Thymus (tissue), 11 donors: ENCODE results near the gene THAP11. TPM values are rescaled to one million over a fixed set of nuclear protein-coding genes. Genes with fewer than 3 reads are reported as not detected.

Experiments
- DNase-seq, 9 donors: peaks; one replicate each; pipeline ENCODE4 v3.0.0-alpha.2; 2013; ENCODE audit warnings: low spot score in 9 of 9, low read depth in 6 of 9, missing footprints in 1 of 9
- H3K27ac ChIP-seq, 2 donors: one replicate each; pipeline ENCODE4 v1.5.1; 2013; ENCODE audit warnings: control low read depth in 1 of 2, low read depth in 1 of 2, low read length in 1 of 2, mild to moderate bottlenecking in 1 of 2, moderate library complexity in 1 of 2
- H3K27me3 ChIP-seq, 2 donors: one replicate each; pipeline ENCODE4 v1.5.1; 2013; ENCODE audit warnings: low read length in 1 of 2; ENCODE audit not compliant: control insufficient read depth in 2 of 2, insufficient read depth in 1 of 2
- H3K36me3 ChIP-seq, 2 donors: one replicate each; pipeline ENCODE4 v1.5.1; 2013; ENCODE audit warnings: low read length in 1 of 2, mild to moderate bottlenecking in 1 of 2, moderate library complexity in 1 of 2; ENCODE audit not compliant: control insufficient read depth in 2 of 2, insufficient read depth in 2 of 2
- H3K4me1 ChIP-seq, 2 donors: one replicate each; pipeline ENCODE4 v1.5.1; 2013; ENCODE audit warnings: low read length in 2 of 2; ENCODE audit not compliant: control insufficient read depth in 2 of 2, insufficient read depth in 2 of 2
- H3K4me3 ChIP-seq, 2 donors: one replicate each; pipeline ENCODE4 v1.5.1; 2013; ENCODE audit warnings: low read length in 2 of 2, control low read depth in 1 of 2, mild to moderate bottlenecking in 1 of 2
- H3K9me3 ChIP-seq, 2 donors: one replicate each; pipeline ENCODE4 v1.5.1; 2013; ENCODE audit warnings: low read length in 1 of 2, mild to moderate bottlenecking in 1 of 2; ENCODE audit not compliant: control insufficient read depth in 2 of 2, insufficient read depth in 1 of 2
- WGBS: extraction: QIAGEN DNeasy Blood & Tissue Kit; methylation state at CpG from one replicate; pipeline ENCODE4 v1.1.7; 2013; 5-methylcytosine and 5-hydroxymethylcytosine counted together
- polyA plus RNA-seq: library from polyadenylated mRNA; stranded (reverse); fragments of 200-250 nt; gene quantifications from one replicate; pipeline ENCODE4 v1.2.3, GENCODE V29; 2013
- total RNA-seq: library from RNA; stranded (reverse); fragments of 120-200 nt; gene quantifications from one replicate; pipeline ENCODE4 v1.2.4, GENCODE V29; 2013
- donor health status: healthy.

Gene THAP11
- total and polyA plus RNA-seq, 2 donors = 25.7 to 38.2 TPM

- Histone ChIP-seq H3K4me1 (peaks cover 27 to 49% of the 10 kb centered on the region in 2 donors), H3K27ac (peak overlapping the region; percentile 95 to 97), H3K9me3 (peaks cover 0 to 9% of the 10 kb centered on the region in 2 donors), H3K36me3 (peaks cover 0 to 3% of the 10 kb centered on the region in 2 donors), H3K27me3 (no peaks in the 10 kb centered on the region), H3K4me3 (peak overlapping the region; percentile 73 to 76)
- WGBS = under 1% methylated on average over 67 of the region's 67 CpGs
- DNase-seq = peak in 8 of 9 donors; percentile 39 to 73 (median 60)
Observed at GRCh38 chr16:67842509-67843342, 606 bp downstream of the THAP11 start.

DNA sequence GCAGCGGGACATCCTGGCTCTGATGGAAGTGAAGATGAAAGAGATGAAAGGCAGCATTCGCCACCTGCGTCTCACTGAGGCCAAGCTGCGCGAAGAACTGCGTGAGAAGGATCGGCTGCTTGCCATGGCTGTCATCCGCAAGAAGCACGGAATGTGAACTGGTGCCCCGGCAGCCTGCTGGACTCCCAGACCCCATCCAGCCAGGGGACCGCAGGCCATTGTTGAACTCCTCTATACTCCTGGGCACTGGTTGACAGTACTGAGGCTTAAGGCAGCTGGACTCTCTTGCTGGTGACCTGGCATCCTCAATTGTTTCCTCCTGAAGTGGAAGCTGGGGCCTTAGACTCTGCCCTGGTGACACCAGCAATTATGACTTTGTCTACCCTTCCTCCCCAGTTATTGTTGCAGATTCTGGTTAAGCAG lies 1.2 kb downstream of the THAP11 start:
- Histone ChIP-seq H3K4me1 (peaks cover 32 to 55% of the 10 kb centered on the region in 2 donors), H3K36me3 (peaks cover 0 to 3% of the 10 kb centered on the region in 2 donors), H3K4me3 (peak overlapping the region; percentile 73 to 76), H3K27me3 (no peaks in the 10 kb centered on the region), H3K9me3 (peaks cover 0 to 9% of the 10 kb centered on the region in 2 donors), H3K27ac (peak overlapping the region; percentile 95 to 97)
- peak in 5 of 9 donors; percentile 56 to 85 (median 65) for DNase-seq
- WGBS = 16% methylated on average over 11 of the region's 11 CpGs

GRCh38 chr16:67844497-67844896 lies 2.4 kb downstream of the THAP11 start:
- Histone ChIP-seq H3K4me3 (no peak overlapping the region), H3K4me1 (peaks cover 32 to 61% of the 10 kb centered on the region in 2 donors), H3K27ac (no peak overlapping the region), H3K27me3 (no peaks in the 10 kb centered on the region), H3K9me3 (peaks cover 0 to 9% of the 10 kb centered on the region in 2 donors), H3K36me3 (peaks cover 0 to 3% of the 10 kb centered on the region in 2 donors)
- WGBS = 94% methylated on average over 4 of the region's 4 CpGs
- no peak for DNase-seq

DNA sequence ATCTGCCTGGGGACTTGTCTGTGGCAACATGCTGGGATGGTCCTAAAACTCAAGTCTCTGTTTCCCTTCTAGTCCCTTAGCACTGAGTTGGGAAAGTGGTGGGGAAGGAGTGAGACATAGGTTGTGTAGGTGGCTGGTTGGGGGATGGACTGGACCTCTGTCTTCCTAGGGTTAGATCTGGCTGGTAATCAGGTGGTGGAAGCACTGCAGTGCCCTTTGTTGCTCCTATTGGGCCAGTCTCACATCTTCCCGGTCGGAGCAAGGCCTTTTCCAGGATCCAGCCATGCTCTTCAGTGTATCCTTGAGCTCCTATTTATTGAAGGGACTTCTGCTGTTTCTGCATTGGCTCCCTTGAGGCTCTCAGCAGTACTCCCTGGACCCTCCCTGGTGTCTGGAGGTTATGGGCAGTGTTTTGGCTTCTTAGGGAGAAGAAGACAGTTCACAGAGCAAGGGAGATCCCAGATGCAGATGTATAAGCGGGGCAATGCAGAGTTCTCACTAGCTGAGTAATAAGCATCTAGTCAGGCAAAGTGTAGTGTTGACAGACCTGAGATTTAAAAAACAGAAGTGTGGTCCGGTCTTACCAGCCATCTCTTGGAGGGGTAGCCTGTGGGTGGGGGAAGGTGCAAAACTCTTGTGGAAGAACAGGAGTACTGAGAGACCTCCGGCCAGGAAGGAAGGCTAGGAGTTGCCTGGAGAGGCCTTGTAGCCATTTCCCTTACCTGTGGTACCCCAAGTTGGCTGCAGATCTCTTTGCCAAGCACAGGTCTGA lies 3.4 kb downstream of the THAP11 start:
- H3K27ac ChIP-seq = peak overlapping the region; percentile 52 to 97
- no peak for DNase-seq
- peak overlapping the region; percentile 86 to 94 for H3K4me3 ChIP-seq
- H3K4me1 ChIP-seq = peaks cover 32 to 61% of the 10 kb centered on the region in 2 donors
- H3K27me3 ChIP-seq = no peaks in the 10 kb centered on the region
- peaks cover 0 to 3% of the 10 kb centered on the region in 2 donors for H3K36me3 ChIP-seq
- H3K9me3 ChIP-seq = peaks cover 0 to 9% of the 10 kb centered on the region in 2 donors
- WGBS = 88% methylated on average over 5 of the region's 5 CpGs

DNA sequence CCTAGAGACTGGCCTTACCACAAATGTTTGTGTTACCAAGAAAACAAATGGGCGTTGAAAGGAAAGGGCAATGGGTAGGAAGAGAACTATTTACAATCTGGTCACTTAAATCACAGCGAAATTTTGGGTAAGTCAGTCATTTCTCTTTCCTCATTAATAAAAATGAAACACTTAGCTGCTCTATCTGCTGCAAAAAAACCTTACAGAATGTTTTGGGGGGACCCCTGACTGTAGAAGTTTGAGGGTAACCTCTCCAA lies 3.9 kb downstream of the THAP11 start:
- H3K4me3 ChIP-seq = peak overlapping the region; percentile 86 to 94
- H3K36me3 ChIP-seq = peaks cover 0 to 3% of the 10 kb centered on the region in 2 donors

DNA sequence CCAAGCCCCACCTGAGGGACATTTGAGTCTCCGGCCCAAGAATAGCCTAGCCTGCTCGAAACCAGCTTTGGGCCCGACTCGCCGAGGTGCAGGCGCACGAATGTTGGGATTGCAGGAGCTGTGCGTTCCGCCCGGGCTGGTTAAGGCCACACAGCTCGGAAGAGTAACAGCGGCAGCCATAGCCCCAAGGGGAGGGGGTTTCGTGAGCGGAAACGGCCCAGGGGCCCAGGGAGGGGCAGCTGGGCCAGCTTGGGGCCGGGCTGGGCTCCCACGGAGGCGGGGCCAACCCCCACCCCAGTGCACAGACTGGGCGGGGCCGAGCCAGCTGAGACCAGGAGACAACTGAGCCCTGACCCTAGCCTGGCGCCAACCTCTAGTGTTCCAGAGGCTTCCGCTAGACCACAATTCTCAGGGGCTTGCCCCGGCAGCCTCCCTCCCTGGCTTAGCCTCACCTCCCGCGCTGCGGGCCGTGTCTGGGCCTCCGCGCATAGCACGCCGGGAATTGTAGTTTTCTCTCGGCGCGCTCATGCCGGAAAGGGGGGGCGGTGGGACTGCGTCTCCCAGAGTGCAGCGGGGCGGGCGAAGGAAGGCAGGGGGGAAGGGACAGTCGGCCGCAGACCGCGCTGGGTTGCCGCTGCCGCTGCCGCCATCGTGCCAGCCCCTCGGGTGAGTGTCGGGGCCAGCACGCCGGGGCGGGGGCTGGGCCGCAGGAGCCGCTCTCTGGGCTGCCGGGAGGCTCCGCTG lies 4.4 kb downstream of the THAP11 start, which contains the start of gene NUTF2:
TSS of gene NUTF2 (plus strand) at position 614 of the 744 bp plus-strand sequence. CDS start 18,198 bp downstream, outside the sequence.
- Histone ChIP-seq H3K9me3 (peaks cover 0 to 9% of the 10 kb centered on the region in 2 donors), H3K4me3 (peak within 1 kb of the TSS; percentile 86 to 94), H3K27me3 (no peaks in the 10 kb centered on the region), H3K36me3 (peaks cover 0 to 3% of the 10 kb centered on the region in 2 donors), H3K27ac (peak within 1 kb of the TSS; percentile 89 to 97), H3K4me1 (peaks cover 32 to 57% of the 10 kb centered on the region in 2 donors)
- under 1% methylated on average over 57 of the region's 57 CpGs for WGBS
- peak; percentile 83 to 99 (median 96) for DNase-seq

More for the DNA sequence above, 3.9 kb downstream of the THAP11 start:
- no peak for DNase-seq
- Histone ChIP-seq H3K4me1 (peaks cover 32 to 61% of the 10 kb centered on the region in 2 donors), H3K27ac (peak overlapping the region; percentile 89 to 97), H3K9me3 (peaks cover 0 to 9% of the 10 kb centered on the region in 2 donors), H3K27me3 (no peaks in the 10 kb centered on the region)
- WGBS = 33% methylated on average over 2 of the region's 2 CpGs

GRCh38 chr16:67847064-67847861 lies 5.1 kb downstream of the THAP11 start, which contains the start of gene CENPT:
TSS of gene CENPT (minus strand) at chr16:67847693. CDS start at chr16:67833859, 13,834 bp downstream.
- Histone ChIP-seq H3K27ac (peak within 1 kb of the TSS; percentile 89 to 97), H3K4me1 (peaks cover 32 to 54% of the 10 kb centered on the region in 2 donors), H3K4me3 (peak within 1 kb of the TSS; percentile 86 to 94), H3K27me3 (no peaks in the 10 kb centered on the region), H3K36me3 (peaks cover 0 to 3% of the 10 kb centered on the region in 2 donors), H3K9me3 (peaks cover 0 to 9% of the 10 kb centered on the region in 2 donors)
- under 1% methylated on average over 62 of the region's 62 CpGs for WGBS
- no peak for DNase-seq

DNA sequence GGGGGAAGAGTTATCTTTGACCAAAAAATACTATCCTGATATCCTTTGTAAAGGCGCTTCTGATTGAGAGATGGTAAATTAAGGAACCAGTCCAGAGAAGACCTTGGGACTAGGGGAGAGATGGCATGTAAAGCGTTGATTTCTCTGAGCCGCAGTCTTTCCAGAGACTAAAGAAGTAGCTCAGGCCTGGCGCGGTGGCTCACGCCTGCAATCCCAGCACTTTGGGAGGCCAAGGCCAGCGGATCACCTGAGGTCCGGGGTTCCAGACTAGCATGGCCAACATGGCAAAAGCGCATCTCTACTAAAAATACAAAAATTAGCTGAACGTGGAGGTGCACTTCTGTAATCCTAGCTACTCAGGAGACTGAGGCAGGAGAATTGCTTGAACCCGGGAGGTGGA lies 6.0 kb downstream of the THAP11 start:
- Histone ChIP-seq H3K4me1 (peaks cover 32 to 50% of the 10 kb centered on the region in 2 donors), H3K4me3 (peak overlapping the region; percentile 2 to 94), H3K27ac (no peak overlapping the region), H3K9me3 (peaks cover 0 to 9% of the 10 kb centered on the region in 2 donors), H3K36me3 (peaks cover 0 to 3% of the 10 kb centered on the region in 2 donors), H3K27me3 (no peaks in the 10 kb centered on the region)
- 98% methylated on average over 11 of the region's 11 CpGs for WGBS
- DNase-seq = no peak
